Keratinocyte (primary cell): Measurements from ENCODE around the gene GRIPAP1. TPM values are rescaled to one million over a fixed set of nuclear protein-coding genes. Genes with fewer than 3 reads are reported as not detected.

Experiments used
- DNase-seq: peaks from one replicate; pipeline ENCODE4 v3.0.0-alpha.2; 2011; ENCODE audit warnings: low read depth, missing footprints, low spot score
- FAIRE-seq: peaks from 2 replicates; lab custom pipeline; 2011; peaks lifted over from hg19 to GRCh38; lab: Jason Lieb, UNC
- H2AFZ ChIP-seq: 2 replicates; pipeline ENCODE4 v1.6.0; 2012; ENCODE audit warnings: low read length, control low read depth, inconsistent platforms; ENCODE audit not compliant: control insufficient read depth
- H3K27ac ChIP-seq: 2 replicates; pipeline ENCODE4 v1.5.1; 2011; ENCODE audit warnings: low read length; ENCODE audit not compliant: control insufficient read depth, insufficient read depth
- H3K27me3 ChIP-seq: 3 replicates; pipeline ENCODE4 v1.6.0; 2011; ENCODE audit warnings: low read length; ENCODE audit not compliant: control insufficient read depth, insufficient read depth; ENCODE audit errors: extremely low read depth
- H3K36me3 ChIP-seq, 2 experiments: 2 replicates in 1 of 2; 3 replicates in 1 of 2; pipeline ENCODE4 v1.5.1; 2011; ENCODE audit warnings: low read length in 2 of 2, mild to moderate bottlenecking in 1 of 2; ENCODE audit not compliant: control insufficient read depth in 2 of 2, insufficient read depth in 2 of 2; ENCODE audit errors: extremely low read depth in 1 of 2
- H3K4me1 ChIP-seq: 3 replicates; pipeline ENCODE4 v1.5.1; 2011; ENCODE audit warnings: low read length; ENCODE audit not compliant: control insufficient read depth, insufficient read depth; ENCODE audit errors: extremely low read depth
- H3K4me2 ChIP-seq: 3 replicates; pipeline ENCODE4 v1.6.0; 2011; ENCODE audit warnings: low read depth, low read length; ENCODE audit not compliant: control insufficient read depth, insufficient read depth; ENCODE audit errors: extremely low read depth
- H3K4me3 ChIP-seq, 3 experiments: fragments of 200-600 bp in 1 of 3; sonication (generic) in 1 of 3; 2 replicates in 2 of 3; 3 replicates in 1 of 3; pipeline ENCODE4 v1.5.1; 2011 to 2016; ENCODE audit warnings: low read length in 3 of 3, mild to moderate bottlenecking in 3 of 3, control low read depth in 2 of 3, inconsistent platforms in 1 of 3, low read depth in 1 of 3, mixed read lengths in 1 of 3, mixed run types in 1 of 3, moderate library complexity in 1 of 3; ENCODE audit not compliant: control insufficient read depth in 2 of 3, insufficient read depth in 2 of 3; ENCODE audit errors: extremely low read depth in 1 of 3
- H3K79me2 ChIP-seq: 2 replicates; pipeline ENCODE4 v1.6.0; 2012; ENCODE audit warnings: low read length; ENCODE audit not compliant: control insufficient read depth, insufficient read depth
- H3K9ac ChIP-seq: 3 replicates; pipeline ENCODE4 v1.6.0; 2011; ENCODE audit warnings: low read length; ENCODE audit not compliant: control insufficient read depth, insufficient read depth; ENCODE audit errors: extremely low read depth
- H3K9me1 ChIP-seq: 3 replicates; pipeline ENCODE4 v1.6.0; 2011; ENCODE audit warnings: low read length; ENCODE audit not compliant: control insufficient read depth, insufficient read depth; ENCODE audit errors: extremely low read depth
- H3K9me3 ChIP-seq: 2 replicates; pipeline ENCODE4 v1.5.1; 2012; ENCODE audit warnings: low read depth, low read length; ENCODE audit not compliant: control insufficient read depth
- H4K20me1 ChIP-seq: 3 replicates; pipeline ENCODE4 v1.6.0; 2011; ENCODE audit warnings: low read length; ENCODE audit not compliant: control insufficient read depth, insufficient read depth; ENCODE audit errors: extremely low read depth
- EZH2 ChIP-seq: IDR thresholded peaks from one replicate; pipeline ENCODE4 v1.6.1; 2012; ENCODE audit warnings: inconsistent platforms, mild to moderate bottlenecking, low read length, moderate library complexity
- dilution Hi-C: fragments of 300-500 bp; cut with MboI; formaldehyde crosslinking; loops from one replicate; pipeline ENCODE4 v1.7.0; 2020; ENCODE audit warnings: low sequenced_read_pairs; ENCODE audit not compliant: extremely low pct_ligation_motif_present
- polyA plus RNA-seq, 5 experiments: library from polyadenylated mRNA; depleted of rRNA in 3 of 5; stranded (reverse) in 3 of 5; stranded (forward) in 1 of 5; unstranded in 1 of 5; fragments of >200 nt; gene quantifications; 1 replicate in 1 of 5; 2 replicates in 3 of 5; 3 replicates in 1 of 5; pipeline versions ENCODE4 v1.2.1 to v1.2.3, GENCODE V29; 2011 to 2012; ENCODE audit warnings: missing spikeins in 2 of 5, low read depth in 1 of 5, low replicate concordance in 1 of 5
- TF ChIP-seq, protein P1 (sequence below), 3 experiments: IDR thresholded peaks in 1 of 3; conservative IDR thresholded peaks in 1 of 3; optimal IDR thresholded peaks in 1 of 3; 2 replicates in 2 of 3; 3 replicates in 1 of 3; pipeline versions ENCODE3 to v1.5.1; 2011; ENCODE audit warnings: low read length in 3 of 3, mild to moderate bottlenecking in 3 of 3, moderate library complexity in 2 of 3, control low read depth in 1 of 3, inconsistent platforms in 1 of 3; ENCODE audit not compliant: insufficient read depth in 2 of 3; ENCODE audit errors: extremely low read depth in 1 of 3

The GRIPAP1 gene
- polyA plus RNA-seq, 1 donor (not counting 4 experiments of a cell fraction or from before 2014, with no cell fraction given) = 23.0 TPM

DNA sequence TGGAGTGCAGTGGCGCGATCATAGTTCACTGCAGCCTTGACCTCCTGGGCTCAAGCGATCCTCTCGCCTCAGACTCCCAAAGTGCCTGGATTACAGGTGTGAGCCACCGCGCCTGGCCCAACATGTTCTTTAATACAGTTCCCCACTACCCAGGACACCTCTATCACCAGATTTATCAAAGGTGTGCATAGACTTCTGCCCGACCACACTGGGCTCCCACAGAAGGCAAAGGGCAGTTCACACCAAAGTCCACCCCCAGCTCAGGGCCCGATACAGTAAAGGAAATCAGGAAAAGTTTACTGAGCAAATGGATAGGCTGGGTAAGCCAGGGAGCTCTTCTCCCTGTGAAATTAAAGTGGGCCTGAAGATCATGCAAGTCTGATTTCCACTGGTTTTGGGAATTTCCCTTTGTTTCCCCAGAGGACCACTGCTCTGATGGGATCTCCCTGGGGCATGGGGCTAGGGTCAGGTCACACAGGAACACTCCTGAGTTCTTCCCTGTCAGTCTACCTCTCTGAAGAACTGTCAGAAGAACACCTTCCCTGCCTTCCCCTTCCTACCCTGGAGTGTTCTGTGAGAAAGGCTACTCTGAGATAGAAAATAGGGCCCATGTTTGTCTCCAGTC is 65.5 kb downstream of the GRIPAP1 start:
- no peak for DNase-seq
- Histone ChIP-seq H3K4me1 (no peaks in the 10 kb centered on the region), H3K4me2 (no peak overlapping the region), H3K36me3 (peaks cover 4 to 6% of the 10 kb centered on the region in 2 experiments), H3K79me2 (peaks cover 21% of the 10 kb centered on the region), H3K9me3 (no peaks in the 10 kb centered on the region), H4K20me1 (no peaks in the 10 kb centered on the region), H3K27ac (no peak overlapping the region), H3K9ac (no peak overlapping the region), H3K4me3 (no peak overlapping the region), H3K27me3 (no peaks in the 10 kb centered on the region), H2AFZ (no peak overlapping the region), H3K9me1 (no peaks in the 10 kb centered on the region)
- TF ChIP-seq, protein P1, sequence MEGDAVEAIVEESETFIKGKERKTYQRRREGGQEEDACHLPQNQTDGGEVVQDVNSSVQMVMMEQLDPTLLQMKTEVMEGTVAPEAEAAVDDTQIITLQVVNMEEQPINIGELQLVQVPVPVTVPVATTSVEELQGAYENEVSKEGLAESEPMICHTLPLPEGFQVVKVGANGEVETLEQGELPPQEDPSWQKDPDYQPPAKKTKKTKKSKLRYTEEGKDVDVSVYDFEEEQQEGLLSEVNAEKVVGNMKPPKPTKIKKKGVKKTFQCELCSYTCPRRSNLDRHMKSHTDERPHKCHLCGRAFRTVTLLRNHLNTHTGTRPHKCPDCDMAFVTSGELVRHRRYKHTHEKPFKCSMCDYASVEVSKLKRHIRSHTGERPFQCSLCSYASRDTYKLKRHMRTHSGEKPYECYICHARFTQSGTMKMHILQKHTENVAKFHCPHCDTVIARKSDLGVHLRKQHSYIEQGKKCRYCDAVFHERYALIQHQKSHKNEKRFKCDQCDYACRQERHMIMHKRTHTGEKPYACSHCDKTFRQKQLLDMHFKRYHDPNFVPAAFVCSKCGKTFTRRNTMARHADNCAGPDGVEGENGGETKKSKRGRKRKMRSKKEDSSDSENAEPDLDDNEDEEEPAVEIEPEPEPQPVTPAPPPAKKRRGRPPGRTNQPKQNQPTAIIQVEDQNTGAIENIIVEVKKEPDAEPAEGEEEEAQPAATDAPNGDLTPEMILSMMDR (optimal IDR thresholded peaks at IDR 0.05 in 1 of 3, IDR thresholded peaks at IDR 0.05 in 1 of 3, conservative IDR thresholded peaks at IDR 0.05 in 1 of 3; ENCODE audit: extremely low read depth in 1 of 3, insufficient read depth in 2 of 3, low read length in 3 of 3) = no peak
- no peak for TF ChIP-seq EZH2
- dilution Hi-C loops = no loop called here
- FAIRE-seq = no peak

DNA sequence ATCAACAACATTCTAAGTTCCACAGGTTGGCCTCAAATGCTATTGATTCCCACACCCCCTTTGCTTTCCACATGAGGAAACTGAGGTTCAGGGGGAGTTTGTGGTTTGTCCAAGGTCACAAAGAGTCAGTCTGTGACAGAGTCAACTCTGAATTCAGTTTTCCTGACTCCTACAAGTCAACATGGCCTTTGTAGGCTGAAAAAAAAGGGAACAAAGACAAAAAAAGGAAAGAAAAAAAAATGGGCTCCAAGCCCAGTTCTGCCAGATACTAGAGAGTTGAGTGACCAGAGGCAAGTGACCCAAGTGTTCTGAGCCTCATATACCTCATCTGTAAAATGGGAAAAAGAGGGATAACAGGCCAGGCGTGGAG is 66.8 kb downstream of the GRIPAP1 start:
- TF ChIP-seq, protein P1 (optimal IDR thresholded peaks at IDR 0.05 in 1 of 3, IDR thresholded peaks at IDR 0.05 in 1 of 3, conservative IDR thresholded peaks at IDR 0.05 in 1 of 3; ENCODE audit: extremely low read depth in 1 of 3, insufficient read depth in 2 of 3, low read length in 3 of 3) = no peak
- TF ChIP-seq EZH2 = no peak
- FAIRE-seq = no peak
- no peaks in the 10 kb centered on the region for H3K27me3 ChIP-seq

More for the DNA sequence above, 66.8 kb downstream of the GRIPAP1 start:
- H2AFZ ChIP-seq = no peak overlapping the region
- H3K27ac ChIP-seq = no peak overlapping the region
- H3K4me3 ChIP-seq = no peak overlapping the region
- H3K9me1 ChIP-seq = no peaks in the 10 kb centered on the region
- peaks cover 13% of the 10 kb centered on the region for H3K79me2 ChIP-seq
- H3K4me1 ChIP-seq = no peaks in the 10 kb centered on the region
- no peak overlapping the region for H3K9ac ChIP-seq
- DNase-seq = no peak
- peaks cover 3 to 4% of the 10 kb centered on the region in 2 experiments for H3K36me3 ChIP-seq
- H4K20me1 ChIP-seq = no peaks in the 10 kb centered on the region
- dilution Hi-C loops = no loop called here
- H3K9me3 ChIP-seq = no peaks in the 10 kb centered on the region
- H3K4me2 ChIP-seq = no peak overlapping the region
